Astrocyte of the cerebellum (primary cell): Measurements from ENCODE around the gene GUCD1.

ENCODE experiments used
- DNase-seq: peaks from one replicate; pipeline ENCODE4 v3.0.0-alpha.2; 2011; ENCODE audit warnings: low read depth
- H3K4me3 ChIP-seq: 2 replicates; pipeline ENCODE4 v1.5.1; 2011; ENCODE audit warnings: mild to moderate bottlenecking, low read depth, low read length, moderate library complexity
- in situ Hi-C: cut with HindIII; loops from 2 replicates; pipeline ENCODE4 v1.10.0; 2017; ENCODE audit warnings: low sequenced_read_pairs
- TF ChIP-seq, protein P1 (sequence below): IDR thresholded peaks from 2 replicates; pipeline ENCODE4 v1.5.1; 2012; ENCODE audit warnings: low read length, low read depth, moderate library complexity, mild to moderate bottlenecking; ENCODE audit errors: missing control alignments

Gene GUCD1

DNA sequence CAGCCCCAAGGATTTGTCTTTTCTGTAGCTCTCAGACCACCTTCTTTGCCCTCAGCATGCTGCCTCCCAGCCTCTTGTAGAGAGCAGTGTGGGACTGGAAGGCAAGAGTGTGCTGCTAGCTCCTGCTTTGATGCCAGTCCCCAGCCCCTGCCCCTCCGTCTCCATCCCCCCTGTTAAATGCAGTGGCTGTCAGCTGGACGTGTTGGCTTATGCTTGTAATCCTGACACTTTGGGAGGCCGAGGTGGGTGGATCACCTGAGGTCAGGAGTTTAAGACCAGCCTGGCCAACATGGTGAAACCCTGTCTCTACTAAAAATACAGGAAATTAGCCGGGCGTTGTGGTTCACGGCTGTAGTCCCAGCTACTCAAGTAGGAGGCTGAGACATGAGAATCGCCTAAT is 16.3 kb upstream of the GUCD1 start:
- no peak for DNase-seq
- in situ Hi-C loops, result no loop called here
- no peak overlapping the region for H3K4me3 ChIP-seq
- TF ChIP-seq, protein P1, sequence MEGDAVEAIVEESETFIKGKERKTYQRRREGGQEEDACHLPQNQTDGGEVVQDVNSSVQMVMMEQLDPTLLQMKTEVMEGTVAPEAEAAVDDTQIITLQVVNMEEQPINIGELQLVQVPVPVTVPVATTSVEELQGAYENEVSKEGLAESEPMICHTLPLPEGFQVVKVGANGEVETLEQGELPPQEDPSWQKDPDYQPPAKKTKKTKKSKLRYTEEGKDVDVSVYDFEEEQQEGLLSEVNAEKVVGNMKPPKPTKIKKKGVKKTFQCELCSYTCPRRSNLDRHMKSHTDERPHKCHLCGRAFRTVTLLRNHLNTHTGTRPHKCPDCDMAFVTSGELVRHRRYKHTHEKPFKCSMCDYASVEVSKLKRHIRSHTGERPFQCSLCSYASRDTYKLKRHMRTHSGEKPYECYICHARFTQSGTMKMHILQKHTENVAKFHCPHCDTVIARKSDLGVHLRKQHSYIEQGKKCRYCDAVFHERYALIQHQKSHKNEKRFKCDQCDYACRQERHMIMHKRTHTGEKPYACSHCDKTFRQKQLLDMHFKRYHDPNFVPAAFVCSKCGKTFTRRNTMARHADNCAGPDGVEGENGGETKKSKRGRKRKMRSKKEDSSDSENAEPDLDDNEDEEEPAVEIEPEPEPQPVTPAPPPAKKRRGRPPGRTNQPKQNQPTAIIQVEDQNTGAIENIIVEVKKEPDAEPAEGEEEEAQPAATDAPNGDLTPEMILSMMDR, result no peak

DNA sequence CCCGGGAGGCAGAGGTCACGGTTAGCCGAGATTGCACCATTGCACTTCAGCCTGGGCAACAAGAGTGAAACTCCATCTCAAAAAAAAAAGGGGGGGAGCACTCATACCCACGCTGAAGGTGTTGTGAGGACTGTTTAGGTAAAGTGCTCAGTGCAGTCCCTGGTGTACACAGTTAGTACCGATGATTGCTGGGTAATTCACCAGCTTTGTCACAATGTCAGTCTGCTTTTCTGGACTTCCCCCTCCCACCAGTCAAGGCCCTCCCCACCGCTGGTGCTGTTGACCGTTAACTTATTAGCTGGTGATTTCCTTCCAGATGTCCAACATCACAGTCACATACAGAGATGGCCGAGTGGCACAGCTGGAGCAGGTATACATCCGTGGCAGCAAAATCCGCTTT is 12.7 kb upstream of the GUCD1 start:
- in situ Hi-C loops, result no loop called here
- H3K4me3 ChIP-seq, result no peak overlapping the region
- TF ChIP-seq, protein P1, result no peak
- no peak for DNase-seq

DNA sequence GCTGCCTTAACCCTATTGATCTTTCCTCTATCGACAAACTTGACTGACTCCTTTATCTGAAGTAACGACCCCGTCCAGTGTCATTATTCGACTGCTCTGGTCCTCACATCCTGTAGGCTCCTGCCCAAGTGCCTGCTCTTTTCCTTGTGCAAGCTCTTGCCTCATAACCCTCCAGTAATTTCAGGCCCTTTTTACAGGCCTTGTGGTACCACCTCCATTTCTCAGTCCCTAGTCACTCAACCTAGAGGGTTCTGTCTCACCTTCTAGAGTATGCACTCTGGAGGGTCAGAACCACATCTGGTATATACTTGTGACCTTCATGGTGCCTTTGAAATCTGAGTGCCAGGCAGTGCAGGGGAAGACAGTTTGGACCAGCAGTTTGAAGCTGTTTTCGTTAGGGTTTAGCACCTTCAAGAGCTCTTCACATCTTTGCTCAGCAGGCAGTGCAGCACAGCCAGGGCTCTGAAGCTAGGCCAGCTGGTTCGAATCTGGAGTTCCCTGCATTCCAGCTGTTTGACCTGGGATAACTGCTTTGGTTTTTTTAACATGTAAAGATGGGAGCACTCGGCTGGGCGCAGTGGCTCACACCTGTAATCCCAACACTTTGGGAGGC is 12.1 kb upstream of the GUCD1 start:
- in situ Hi-C loops, result no loop called here
- no peak overlapping the region for H3K4me3 ChIP-seq
- TF ChIP-seq, protein P1, result no peak
- DNase-seq, result no peak

DNA sequence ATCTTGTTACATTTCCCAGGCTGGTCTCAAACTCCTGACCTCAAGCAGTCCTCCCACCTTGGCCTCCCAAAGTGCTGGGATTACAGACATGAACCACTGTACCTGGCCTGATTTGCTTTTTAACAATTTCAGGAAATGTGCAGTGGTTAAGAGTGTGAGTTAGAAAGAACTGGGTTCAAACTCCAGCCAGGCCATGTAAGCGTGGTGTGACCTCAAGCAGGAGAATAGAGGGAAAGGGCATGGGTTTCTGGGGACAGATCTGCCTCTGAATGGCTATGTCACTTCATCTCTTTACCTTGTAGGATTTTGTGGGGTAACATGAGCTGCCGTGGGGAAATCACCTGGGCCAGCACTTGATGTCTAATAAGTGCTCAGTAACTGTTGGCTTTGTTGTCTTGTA is 10.1 kb upstream of the GUCD1 start:
- no peak overlapping the region for H3K4me3 ChIP-seq
- TF ChIP-seq, protein P1, result no peak
- DNase-seq, result no peak
- in situ Hi-C loops, result no loop called here

DNA sequence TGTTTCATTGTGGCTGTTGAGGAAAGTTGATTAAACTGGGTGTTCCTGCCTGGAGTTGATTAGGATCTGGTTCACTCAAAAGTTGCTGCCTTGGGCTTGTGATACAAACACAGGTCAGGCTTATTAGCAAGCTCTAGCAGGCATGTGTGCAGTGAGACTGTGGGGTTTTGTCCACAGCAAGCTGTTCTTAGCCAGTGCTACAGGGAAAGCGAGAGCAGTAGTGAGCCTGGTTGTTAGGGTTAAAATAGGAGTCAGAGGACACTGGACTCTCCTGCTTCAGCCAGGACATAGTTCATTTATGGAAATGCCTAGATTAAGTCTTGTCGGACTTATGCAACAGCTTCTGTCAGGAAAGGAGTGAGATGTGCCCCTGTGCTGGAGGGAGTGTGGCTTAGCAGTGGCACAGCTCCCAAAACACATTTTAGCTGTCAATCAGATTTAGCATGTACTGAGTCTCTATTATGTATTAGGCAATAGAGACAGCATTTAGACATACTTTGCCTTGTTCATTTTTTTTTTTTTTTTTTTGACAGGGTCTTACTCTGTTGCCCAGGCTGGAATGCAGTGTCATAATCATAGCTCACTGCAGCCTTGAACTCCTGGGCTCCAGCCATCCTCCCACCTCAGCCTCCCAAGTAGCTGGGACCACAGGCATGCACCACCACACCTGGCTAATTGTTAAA is 9.6 kb upstream of the GUCD1 start:
- in situ Hi-C loops, result no loop called here
- no peak for DNase-seq
- TF ChIP-seq, protein P1, result no peak
- no peak overlapping the region for H3K4me3 ChIP-seq

DNA sequence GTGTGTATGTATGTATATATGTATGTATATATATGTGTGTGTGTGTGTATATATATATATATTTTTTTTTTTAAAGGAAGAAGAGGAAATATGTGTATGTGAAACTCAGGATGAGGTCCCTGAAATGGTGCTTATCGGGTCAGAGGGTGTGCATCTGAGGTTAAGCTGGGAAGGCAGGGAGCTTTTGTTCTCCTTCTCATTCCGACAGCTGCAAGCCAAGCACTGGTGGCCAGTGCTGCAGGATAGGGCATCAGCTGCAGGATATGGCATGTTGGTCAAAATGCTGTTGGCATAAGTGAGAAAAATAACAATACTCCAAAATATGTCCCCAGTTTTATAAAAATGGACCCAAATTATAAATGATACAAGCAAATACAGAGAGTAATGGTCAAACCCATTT is 8.3 kb upstream of the GUCD1 start:
- DNase-seq, result no peak
- no peak overlapping the region for H3K4me3 ChIP-seq
- TF ChIP-seq, protein P1, result no peak
- in situ Hi-C loops, result no loop called here
